ENCODE measurements around the gene FAM222B. TPM values are rescaled to one million over a fixed set of nuclear protein-coding genes. Genes with fewer than 3 reads are reported as not detected.

FAM222B gene
- total and polyA plus RNA-seq, 2 donors (not counting 1 experiment from before 2014, with no cell fraction given): 10.8 to 23.1 TPM

DNA sequence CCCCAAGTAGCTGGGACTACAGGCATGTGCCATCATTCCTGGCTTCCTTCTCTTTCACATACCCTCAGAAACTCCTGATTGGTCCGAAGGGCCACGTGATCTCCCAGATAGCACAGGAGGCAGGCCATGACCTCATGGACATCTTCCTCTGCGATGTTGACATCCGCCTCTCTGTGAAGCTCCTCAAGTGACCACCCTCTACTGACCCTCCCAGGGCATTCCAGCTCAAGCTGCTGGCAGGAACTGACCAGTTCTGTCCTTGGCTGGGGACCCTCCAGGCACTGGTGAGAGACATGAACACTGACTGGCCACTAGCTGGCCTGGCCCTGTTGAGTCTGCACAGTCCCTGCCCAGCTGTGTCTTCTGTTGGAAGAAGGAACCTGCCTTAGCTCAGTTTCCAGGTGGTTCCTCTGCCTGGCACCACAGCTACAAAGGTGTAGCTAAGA lies 17.8 kb upstream of the FAM222B start:
- CTCF ChIA-PET: interaction anchor here (1.2 kb wide), 1 partner anchor 97 kb away, joined by 5 read pairs; no protein-coding TSS in a partner anchor
- no peak overlapping the region for H2AFZ ChIP-seq (ENCODE audit: insufficient read depth, low read depth, low read length, poor library complexity, severe bottlenecking)
- POLR2A ChIA-PET: no interaction called here
- Mint-ChIP-seq H3K27me3 (no peaks in the 10 kb centered on the region), H3K4me1 (peaks cover 6% of the 10 kb centered on the region), H3K4me3 (no peak overlapping the region), H3K9me3 (ENCODE audit: insufficient read depth) (no peaks in the 10 kb centered on the region), H3K27ac (no peak overlapping the region)
- no peaks in the 10 kb centered on the region for H3K27me3 ChIP-seq (replicated peaks in 1 of 4; ENCODE audit: control extremely low read depth in 1 of 4, control insufficient read depth in 3 of 4, insufficient read depth in 4 of 4, low read length in 3 of 4)
- peaks cover 3 to 11% of the 10 kb centered on the region in 2 donors for H3K4me1 ChIP-seq (ENCODE audit: control insufficient read depth in 2 of 2, insufficient read depth in 2 of 2, low read length in 2 of 2)
- WGBS (ENCODE audit: insufficient coverage): 100% methylated on average over 4 of the region's 4 CpGs
- no peaks in the 10 kb centered on the region for H4K20me1 ChIP-seq (ENCODE audit: control insufficient read depth, insufficient read depth, low read length, poor library complexity, severe bottlenecking)
- no peaks in the 10 kb centered on the region for H3K9me3 ChIP-seq (ENCODE audit: control extremely low read depth in 1 of 3, control insufficient read depth in 2 of 3, insufficient read depth in 1 of 3, low read length in 2 of 3)
- no peak overlapping the region for H3K4me2 ChIP-seq (replicated peaks; ENCODE audit: low read depth, low read length, poor library complexity, severe bottlenecking)
- ATAC-seq (ENCODE audit: low read depth) (no peak), DNase-seq (no peak)
- no peak overlapping the region for H3K4me3 ChIP-seq (ENCODE audit: control extremely low read depth in 1 of 5, extremely low read depth in 1 of 5, insufficient read depth in 1 of 5, low read depth in 2 of 5, low read length in 4 of 5)
- no peak overlapping the region for H3K9ac ChIP-seq (ENCODE audit: low read length)
- H3K36me3 ChIP-seq (replicated peaks in 1 of 2; ENCODE audit: control extremely low read depth in 1 of 2, control insufficient read depth in 1 of 2, extremely low read depth in 1 of 2, insufficient read depth in 2 of 2, low read length in 1 of 2): peaks cover 0 to 38% of the 10 kb centered on the region in 2 experiments
- H3K27ac ChIP-seq (ENCODE audit: low read length in 2 of 2): no peak overlapping the region
- intact Hi-C loops (cut with micrococcal nuclease): no loop called here
- H3K79me2 ChIP-seq (ENCODE audit: control insufficient read depth, insufficient read depth, low read length): peaks cover 4% of the 10 kb centered on the region
- no peak for TF ChIP-seq CTCF (IDR thresholded peaks at IDR 0.05)
- no peak for TF ChIP-seq EZH2 (IDR thresholded peaks at IDR 0.05; ENCODE audit: borderline replicate concordance, insufficient read depth, low read depth, low read length, poor library complexity, severe bottlenecking)

- Mint-ChIP-seq H3K4me1 (peaks cover 17% of the 10 kb centered on the region), H3K27me3 (no peaks in the 10 kb centered on the region), H3K9me3 (ENCODE audit: insufficient read depth) (no peaks in the 10 kb centered on the region), H3K4me3 (no peak overlapping the region), H3K27ac (no peak overlapping the region)
- H2AFZ ChIP-seq (ENCODE audit: insufficient read depth, low read depth, low read length, poor library complexity, severe bottlenecking): no peak overlapping the region
- no peaks in the 10 kb centered on the region for H3K27me3 ChIP-seq (replicated peaks in 1 of 4; ENCODE audit: control extremely low read depth in 1 of 4, control insufficient read depth in 3 of 4, insufficient read depth in 4 of 4, low read length in 3 of 4)
- ChIA-PET POLR2A (no interaction called here), CTCF (interaction anchor here (0.8 to 1.1 kb wide), 2 partner anchors 44 to 94 kb away, joined by 3 read pairs; partner anchors contain the start of gene DHRS13)
- no CpG with 5 or more reads among the region's 2 CpGs for WGBS (ENCODE audit: insufficient coverage)
- H3K9me3 ChIP-seq (ENCODE audit: control extremely low read depth in 1 of 3, control insufficient read depth in 2 of 3, insufficient read depth in 1 of 3, low read length in 2 of 3): no peaks in the 10 kb centered on the region
- no peak overlapping the region for H3K4me2 ChIP-seq (replicated peaks; ENCODE audit: low read depth, low read length, poor library complexity, severe bottlenecking)
- peaks cover 0 to 38% of the 10 kb centered on the region in 2 experiments for H3K36me3 ChIP-seq (replicated peaks in 1 of 2; ENCODE audit: control extremely low read depth in 1 of 2, control insufficient read depth in 1 of 2, extremely low read depth in 1 of 2, insufficient read depth in 2 of 2, low read length in 1 of 2)
- ATAC-seq (ENCODE audit: low read depth) (no peak), DNase-seq (no peak)
- H3K27ac ChIP-seq (ENCODE audit: low read length in 2 of 2): no peak overlapping the region
- intact Hi-C loops (cut with micrococcal nuclease): no loop called here
- H3K9ac ChIP-seq (ENCODE audit: low read length): no peak overlapping the region
- peaks cover 14% of the 10 kb centered on the region for H3K79me2 ChIP-seq (ENCODE audit: control insufficient read depth, insufficient read depth, low read length)
- peaks cover 10 to 16% of the 10 kb centered on the region in 2 donors for H3K4me1 ChIP-seq (ENCODE audit: control insufficient read depth in 2 of 2, insufficient read depth in 2 of 2, low read length in 2 of 2)
- no peaks in the 10 kb centered on the region for H4K20me1 ChIP-seq (ENCODE audit: control insufficient read depth, insufficient read depth, low read length, poor library complexity, severe bottlenecking)
- TF ChIP-seq CTCF (IDR thresholded peaks at IDR 0.05): no peak
- TF ChIP-seq EZH2 (IDR thresholded peaks at IDR 0.05; ENCODE audit: borderline replicate concordance, insufficient read depth, low read depth, low read length, poor library complexity, severe bottlenecking): no peak
- no peak overlapping the region for H3K4me3 ChIP-seq (ENCODE audit: control extremely low read depth in 1 of 5, extremely low read depth in 1 of 5, insufficient read depth in 1 of 5, low read depth in 2 of 5, low read length in 4 of 5)
These were observed 16.3 kb upstream of the FAM222B start for GRCh38 chr17:28858801-28859355.
